Hypothalamus (tissue), 51 donors: ENCODE data around the gene PALLD.

ENCODE experiments used
- DNase-seq, 51 donors: peaks; one replicate each; lab custom pipeline; 2025; lab: John Stamatoyannopoulos, UW

Gene PALLD

DNA sequence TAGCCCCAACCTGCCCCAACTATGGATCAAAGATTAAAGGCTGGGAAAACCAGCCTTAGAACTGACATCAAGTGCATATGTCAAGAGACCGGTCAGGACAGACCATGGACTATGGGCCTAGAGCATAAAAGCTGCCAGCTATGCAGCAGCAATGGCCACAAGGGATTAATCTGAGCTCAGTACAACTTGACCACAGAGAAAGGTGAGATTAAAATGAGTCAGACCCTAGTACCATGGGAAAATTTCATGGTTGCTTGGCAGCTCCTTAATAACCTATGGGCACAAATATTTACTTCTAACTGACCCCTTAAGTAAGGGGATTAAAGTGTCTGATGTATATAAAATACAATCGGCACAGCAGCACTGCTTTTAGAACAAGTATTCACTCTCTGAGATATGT lies 458.8 kb downstream of the PALLD start:
- no peak for DNase-seq

DNA sequence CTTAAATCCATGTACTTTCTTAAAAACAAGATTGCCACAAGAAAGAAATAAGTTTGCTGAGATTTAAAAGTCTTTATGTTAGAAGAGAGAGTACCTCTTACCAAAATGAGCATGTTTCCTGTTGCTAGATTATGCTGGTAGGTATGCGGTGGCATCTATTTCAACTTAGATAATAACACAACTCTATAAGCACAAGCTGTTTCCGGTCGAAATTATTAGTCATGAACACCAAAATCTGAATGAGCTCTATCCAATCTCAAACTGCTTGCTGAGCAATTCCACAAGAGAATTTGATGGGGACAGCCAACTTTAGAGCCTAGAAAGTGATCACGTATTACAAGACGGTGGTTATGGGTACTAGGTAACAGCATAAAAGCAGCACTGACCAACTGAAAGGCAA lies 463.9 kb downstream of the PALLD start:
- DNase-seq: no peak

DNA sequence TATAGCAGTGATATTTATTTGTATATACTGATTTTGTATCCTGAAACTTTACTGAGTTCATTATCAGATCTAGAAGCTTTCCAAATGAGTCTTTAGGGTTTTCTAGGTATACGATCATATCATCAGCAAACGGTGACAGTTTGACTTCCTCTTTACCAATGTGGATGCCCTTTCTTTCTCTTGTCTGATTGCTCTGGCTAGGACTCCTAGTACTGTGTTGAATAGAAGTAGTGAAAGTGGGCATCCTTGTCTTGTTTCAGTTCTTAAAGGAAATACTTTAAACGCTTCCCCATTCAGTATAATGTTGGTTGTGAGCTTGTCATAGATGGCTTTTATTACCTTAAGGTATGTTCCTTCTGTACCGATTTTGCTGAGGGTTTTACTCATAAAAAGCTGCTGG lies 475.7 kb downstream of the PALLD start:
- DNase-seq: no peak
